Activated effector memory CD4-positive, alpha-beta T cell treated with Interleukin-2 at 50 U/mL for 16 hours (primary cell): Measurements from ENCODE around the gene FCER2.

ENCODE experiments used
- DNase-seq: peaks from one replicate; pipeline ENCODE4 v3.0.0-alpha.2; 2020

The FCER2 gene

DNA sequence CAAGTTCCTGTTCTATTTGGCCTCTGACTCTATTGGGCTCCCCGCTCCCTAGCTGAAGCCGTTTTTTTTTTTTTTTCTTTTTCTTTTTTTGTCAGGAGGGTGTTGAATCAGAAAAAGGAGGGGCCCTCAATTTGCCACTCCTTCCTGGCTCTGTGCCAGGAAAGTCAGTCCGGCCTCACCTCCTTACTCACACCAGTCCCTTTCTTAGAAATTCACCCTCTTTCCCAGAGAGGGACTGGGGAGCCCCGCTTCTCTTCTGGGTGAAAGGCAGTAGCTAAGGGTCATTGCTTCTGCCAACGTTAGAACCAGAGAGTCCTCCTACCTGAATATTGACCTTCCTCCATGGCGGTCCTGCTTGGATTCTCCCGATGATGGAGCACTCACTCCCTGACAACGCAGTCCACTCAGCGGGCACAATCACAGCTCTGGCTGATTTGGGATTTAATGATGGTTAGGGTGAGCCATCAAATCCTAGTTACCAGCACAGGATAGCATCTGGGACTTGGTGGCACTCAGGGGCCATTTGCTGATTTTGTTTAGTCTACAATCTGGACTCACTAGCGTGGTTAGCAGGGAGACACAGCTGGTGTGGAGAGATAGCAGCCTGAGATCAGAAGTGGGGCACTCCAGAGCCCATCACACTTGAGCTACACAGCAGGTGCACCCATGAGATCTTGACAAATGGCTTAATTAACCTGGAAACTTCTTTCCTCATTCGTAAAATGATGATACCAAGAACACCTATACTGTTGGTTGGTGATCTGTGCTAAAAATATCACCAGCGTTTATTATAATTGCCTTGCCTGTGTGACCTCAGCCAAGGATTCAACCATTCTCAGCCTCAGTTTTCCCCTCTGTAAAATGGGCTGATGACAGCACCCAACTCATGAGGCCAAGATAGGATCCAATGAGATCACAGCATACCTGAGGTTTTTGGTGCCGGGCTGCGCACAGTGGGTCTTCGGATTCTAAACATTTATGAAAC, 2.2 kb downstream of the FCER2 start:
- no peak for DNase-seq

DNA sequence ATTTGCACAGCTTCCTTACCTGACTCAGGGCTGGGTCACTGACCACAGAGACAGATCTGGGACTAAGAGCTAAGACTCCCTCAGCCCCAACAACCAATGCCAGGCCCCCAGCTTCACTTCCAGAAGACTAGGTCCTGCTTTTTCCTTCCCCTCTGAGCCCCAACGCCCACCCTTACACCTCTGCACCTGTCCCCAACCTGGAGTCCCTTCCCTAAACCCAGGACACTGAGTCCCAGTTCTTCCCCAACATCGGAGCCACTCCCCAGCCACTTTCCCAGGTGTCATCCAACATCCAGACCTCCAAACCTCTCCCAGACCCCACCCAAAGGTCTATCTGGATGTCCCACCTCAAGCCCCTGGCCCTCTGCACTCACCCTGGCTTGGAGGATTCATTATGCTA, 2.9 kb downstream of the FCER2 start:
- DNase-seq, result no peak

DNA sequence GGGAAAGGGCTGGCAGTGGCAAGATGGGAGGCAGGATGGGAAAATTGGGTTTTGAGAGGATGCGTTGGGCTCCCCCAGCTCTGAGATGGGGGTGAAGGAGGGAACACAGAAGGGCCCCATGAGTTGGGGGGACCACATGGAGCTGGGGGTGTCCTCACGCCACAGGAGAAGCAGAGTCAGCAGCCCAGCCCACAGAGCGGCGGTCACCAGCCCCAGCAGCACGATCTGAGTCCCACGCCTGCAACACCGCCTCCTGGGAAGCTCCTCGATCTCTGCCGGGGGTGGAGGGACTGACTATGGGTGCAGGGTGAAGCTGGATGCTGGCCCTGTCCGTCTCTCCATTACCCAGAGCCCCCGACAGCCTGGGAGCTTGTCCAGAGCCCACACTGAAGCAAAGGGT, 3.3 kb downstream of the FCER2 start:
- DNase-seq, result no peak

DNA sequence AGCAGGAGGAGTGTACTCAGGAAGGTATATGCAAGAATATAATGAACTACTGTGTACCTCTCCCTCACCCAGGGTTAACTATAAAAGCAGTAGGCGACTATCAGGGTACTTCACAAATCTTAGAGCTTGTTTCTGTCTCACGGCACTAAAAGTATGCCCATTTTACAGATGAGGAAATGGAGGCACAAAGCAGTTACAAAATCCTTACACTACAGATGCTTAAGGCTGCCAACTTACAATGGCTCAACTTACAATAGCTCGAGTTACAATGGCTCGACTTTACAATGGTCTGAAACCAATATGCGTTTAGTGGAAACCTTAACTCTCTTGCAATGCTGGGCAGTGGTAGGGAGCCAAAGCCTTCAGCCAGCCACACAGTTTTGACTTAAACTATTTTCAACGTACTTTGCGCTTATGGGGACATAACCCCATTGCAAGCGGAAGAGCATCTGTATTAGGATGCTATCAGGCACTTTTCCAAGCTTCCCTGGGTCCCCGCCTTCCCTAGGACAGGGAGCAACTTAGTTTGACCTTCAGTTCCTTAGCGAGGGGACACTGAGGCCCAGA, 4.1 kb downstream of the FCER2 start:
- DNase-seq, result no peak

DNA sequence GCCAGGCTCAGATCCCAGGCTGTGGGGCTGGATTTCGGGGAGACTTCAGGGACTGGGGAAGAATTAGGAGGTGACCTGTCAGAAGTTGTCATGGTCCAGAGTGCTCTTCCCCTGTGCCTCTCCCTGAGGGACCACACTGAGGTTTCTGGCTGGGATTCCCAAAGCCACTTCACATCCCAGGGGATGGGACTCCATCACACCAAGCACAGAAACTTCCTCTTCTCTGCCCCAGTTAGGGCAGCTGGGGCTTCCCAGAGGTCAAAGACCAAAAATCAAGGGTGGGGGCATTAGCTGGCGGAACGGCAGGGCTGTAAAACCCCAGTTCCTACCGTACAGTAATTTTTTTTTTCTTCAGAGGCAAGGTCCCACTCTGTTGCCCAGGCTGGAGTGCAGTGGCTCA, 7.4 kb downstream of the FCER2 start:
- DNase-seq, result no peak

DNA sequence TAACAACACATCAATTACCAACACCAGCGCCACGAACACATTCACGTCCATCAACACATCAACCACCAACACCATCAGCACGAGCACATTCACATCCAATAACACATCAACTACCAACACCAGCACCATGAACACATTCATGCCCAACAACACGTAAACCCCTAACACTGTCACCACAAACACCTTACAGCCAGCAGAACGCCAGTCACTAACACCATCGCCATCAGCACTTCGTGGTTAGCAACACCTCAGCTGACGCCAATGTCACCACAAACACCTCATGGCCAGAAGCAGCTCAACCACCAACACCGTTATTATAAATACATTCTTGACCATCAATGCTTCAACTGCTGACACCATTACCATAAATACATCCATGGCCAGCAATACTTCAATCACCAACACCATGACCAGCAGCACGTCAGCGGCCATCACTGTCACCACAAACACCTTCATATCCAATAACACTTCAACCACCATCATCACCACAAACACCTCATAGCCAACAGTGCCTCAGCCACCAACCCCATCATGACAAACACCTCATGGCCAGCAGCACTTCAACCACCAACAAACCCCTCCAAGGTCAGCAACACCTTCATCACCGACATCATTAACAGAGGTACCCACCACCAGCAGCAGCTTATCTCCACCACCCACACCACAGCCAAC, 9.4 kb downstream of the FCER2 start:
- DNase-seq, result no peak

DNA sequence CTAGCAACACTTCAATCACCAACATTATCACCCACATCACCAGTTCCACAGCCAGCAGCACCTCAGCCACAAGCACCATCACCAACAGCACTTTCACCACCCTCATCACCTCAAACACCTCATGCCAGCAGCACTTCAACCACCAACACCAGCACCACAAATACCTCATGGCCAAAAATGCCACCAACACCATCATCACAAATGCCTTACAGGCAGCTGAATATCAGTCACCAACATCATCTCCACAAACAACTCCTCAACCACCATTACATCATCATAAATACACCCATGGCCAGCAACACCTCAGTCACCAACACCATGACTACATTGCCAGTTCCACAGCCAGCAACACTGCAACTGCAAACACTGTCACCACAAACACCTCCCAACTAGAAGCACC, 10.4 kb downstream of the FCER2 start:
- no peak for DNase-seq

DNA sequence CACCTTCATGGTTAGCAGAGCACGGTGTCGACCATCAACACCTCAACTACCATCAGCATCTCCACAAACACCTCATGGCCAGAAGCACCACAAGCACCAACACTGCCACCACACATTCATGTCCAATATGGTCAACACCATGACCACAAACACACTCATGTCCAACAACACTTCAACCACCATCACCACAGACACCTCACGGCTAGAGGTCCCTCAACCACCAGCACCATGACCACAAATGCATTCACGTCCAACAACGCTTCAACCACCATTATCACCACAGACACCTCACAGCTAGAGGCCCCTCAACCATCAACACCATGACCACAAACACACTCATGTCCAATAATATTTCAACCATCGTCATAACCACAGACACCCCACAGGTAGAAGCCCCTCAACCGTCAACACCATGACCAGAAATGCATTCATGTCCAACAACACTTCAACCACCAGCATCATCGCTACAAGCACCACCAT, 11.1 kb downstream of the FCER2 start:
- no peak for DNase-seq

DNA sequence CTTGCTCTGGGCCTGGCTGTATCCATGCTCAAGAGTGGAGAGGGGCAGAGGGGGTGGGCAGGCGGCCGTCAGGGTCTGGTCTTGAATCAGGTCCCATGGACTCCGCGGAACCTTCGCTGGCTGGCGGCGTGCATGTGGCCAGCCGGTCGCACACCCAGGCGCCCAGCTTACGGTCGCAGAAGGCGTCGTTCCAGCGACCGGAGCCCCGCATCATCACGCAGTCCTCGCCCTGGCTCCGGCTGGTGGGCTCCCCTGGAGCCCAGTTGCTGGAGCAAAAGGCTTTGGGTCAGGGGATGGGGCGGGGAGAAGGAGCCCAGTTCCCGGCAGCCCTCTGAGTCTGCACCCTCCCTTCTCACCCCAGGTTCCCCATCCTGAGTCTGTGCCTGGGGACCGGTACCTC, 12.8 kb downstream of the FCER2 start:
- DNase-seq, result no peak

DNA sequence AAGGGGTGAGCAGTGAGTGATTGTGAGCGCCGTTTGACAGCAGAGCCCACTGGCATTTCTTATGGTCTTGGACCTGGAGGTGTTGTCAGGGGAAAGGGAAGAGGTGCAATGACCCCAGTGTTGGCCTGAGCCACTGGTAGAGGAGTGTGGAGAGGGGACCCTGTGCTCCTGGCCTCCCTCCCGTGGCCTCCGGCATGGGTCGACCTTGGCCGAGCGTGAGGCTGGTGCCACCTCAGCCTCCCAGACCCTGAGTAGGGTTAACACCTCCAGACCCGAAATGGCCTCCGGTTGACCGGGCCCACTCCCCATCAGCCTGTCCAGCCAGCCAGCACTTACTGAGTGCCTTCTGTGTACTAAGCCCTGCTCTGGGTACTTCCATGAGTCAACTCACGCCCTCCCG, 14.8 kb downstream of the FCER2 start:
- DNase-seq, result no peak

DNA sequence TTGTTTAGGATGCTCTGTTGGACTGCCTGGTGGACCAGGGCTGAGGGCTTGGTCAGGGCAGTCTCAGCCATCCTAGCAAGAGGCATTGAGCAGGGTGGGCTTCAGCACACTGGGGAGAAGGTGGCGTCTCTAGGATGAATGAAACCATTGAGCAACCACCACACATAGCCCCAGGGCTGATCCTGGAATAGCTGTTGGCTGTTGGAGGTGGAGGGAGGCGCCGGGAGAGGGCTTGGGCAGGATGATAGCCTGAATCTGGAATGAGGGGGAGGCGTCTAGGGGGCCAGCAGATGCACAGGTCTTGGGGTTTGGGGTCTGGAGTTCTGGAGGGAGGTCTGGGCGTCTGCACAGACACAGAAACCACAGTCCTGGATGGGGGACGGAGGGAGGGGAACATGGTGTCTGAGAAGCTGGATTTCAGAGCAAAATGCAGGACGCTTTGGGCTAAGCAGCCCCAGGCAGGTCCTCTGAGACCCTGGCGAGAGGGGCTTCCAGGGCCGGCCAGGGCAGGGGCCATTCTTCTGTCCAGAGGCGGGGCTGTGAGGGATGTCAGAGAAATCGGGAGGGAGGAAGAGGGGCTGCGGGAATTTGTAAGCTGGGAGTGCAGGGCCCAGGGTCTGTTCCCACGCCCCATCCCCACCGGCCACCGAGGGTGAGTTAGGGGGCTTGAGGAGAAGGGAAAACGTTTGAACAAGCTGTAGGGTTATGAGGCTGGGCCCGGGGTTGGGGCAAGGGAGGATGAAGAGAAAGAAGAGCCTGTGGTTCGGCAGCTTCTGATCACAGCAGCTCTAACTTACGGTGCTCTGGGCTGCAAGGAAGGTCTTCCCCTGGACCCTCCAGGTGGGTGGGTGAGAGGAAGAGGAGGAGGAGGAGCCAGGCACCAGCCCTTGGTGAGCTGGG, 16.1 kb downstream of the FCER2 start:
- DNase-seq, result no peak

DNA sequence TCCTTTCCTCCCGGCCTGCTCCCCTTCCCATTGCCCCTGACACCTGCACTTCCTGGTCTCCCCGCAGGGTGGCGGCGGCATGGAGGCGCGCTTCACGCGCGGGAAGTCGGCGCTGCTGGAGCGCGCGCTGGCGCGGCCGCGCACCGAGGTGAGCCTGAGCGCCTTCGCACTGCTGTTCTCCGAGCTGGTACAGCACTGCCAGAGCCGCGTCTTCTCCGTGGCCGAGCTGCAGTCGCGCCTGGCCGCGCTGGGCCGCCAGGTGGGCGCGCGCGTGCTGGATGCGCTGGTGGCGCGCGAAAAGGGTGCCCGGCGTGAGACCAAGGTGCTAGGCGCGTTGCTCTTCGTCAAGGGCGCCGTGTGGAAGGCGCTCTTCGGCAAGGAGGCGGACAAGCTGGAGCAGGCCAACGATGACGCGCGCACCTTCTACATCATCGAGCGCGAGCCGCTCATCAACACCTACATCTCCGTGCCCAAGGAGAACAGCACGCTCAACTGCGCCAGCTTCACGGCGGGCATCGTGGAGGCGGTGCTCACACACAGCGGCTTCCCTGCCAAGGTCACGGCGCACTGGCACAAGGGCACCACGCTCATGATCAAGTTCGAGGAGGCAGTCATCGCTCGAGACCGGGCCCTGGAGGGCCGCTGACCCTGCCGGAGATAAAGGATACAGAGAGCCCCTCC, 19.6 kb downstream of the FCER2 start:
- no peak for DNase-seq

DNA sequence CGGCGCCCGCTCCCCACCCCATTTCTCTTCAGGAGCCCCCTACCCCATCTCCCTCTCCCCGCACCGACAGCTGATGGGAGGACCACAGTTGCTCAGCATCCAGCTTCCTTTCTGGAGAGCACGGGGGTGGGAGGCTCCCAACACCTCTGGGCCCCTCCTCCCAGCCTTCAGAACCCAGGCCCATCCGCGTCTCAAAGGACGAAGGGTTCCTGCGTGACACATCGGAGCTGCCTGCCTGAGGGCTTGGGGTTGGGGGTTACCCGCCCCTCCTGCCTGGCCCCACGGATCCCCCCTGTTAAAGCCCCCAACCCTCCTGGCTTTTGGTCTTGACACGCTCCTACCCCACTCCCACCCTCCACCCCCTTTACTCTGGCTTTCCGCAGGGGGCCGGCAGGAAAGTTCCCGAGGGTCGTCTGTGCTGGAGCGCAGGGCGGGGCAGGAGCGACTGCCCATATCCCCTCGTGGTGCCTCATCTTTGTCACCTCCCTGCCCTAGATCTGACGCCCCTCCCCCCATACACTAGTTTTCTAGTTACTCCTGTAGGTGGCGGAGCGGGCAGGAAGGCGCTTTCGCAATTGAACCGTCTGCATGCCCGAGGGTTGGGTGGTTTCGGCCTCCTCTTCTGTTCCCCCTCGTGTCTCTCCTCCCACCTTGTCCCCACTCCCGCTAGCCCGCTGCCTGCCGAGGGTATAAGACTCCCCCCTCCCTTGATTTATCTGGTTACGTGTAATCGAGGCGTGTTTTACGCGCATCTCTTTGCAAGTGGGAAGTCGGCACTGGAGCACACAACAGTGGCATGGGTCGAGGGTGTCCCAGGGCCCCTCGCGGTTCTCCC, 20.4 kb downstream of the FCER2 start:
- peak; percentile 68 for DNase-seq

DNA sequence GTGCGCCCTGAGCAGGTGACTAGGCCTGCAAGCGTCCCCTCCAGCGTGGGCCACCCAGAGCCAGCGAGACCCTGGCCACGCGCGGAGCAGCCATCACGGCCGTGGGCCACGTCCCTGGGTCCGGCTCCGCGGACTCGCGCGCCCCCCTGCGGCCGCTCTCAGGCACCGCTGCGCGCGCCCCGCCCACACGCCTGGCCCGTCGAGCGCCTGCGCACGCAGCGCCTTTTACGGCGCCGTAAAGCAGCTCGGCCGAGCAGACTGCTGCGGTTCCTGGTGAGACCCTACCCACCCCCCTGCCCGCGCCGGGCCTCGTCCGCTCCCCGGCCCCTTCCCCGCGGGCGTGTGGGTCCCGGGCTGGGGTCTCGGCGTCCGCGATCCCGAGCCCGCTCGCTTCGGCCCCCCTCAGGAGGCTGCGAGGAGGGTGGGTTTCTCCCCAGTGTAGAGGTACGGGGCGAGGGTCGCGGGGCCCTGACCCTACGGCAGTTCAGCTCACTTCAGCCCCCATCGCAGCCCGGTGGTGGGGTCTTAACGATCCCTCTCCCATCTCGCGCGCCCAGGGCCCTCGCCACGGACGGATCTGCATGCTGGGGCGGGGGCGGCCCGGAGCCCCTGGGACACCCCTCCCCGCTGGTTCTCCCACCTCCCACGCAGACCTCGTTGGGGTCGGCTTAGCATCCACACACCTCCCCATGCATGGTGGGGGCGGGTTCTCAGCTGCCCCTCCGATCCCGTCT, 21.2 kb downstream of the FCER2 start, which contains the start of gene TRAPPC5:
TRAPPC5 (plus strand) TSS at position 228 of the 734 bp plus-strand sequence. CDS start 1,421 bp downstream, outside the sequence.
- DNase-seq, result peak; percentile 83

DNA sequence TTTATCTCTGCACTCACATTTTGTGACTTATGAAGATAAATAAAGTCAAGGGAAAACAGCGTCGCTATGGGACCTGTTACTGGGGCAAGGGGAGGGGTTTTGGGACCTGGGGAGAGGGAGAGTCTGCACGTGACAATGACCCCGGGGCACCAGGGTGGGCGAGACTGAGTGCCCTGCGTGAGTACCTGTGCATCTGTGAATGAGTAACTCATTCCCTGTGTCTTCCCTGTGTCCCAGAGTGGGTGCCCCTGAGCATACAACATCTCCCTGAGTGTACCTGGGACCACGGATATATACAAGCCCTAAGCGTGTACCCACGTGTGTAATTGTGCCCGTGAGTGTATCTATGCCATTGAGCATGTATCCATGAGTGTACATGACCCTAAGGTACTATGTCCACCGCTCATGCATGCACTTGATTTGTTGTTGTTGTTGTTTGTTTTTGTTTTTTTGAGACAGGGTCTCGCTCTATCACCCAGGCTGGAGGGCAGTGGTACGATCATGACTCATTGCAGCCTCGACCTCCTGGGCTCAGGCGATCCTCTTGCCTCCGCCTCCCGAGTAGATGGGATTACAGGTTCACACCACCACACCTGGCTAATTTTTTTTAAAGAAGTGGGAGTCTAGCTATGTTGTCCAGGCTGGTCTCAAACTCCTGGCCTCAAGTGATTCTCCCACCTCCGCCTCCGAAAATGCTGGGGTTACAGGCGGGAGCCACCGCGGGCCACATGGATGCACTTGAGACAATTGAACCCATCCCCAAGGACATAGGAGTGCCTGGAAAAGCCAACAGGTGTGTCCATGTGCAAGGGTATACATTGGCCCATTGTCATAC, 21.9 kb downstream of the FCER2 start:
- no peak for DNase-seq

DNA sequence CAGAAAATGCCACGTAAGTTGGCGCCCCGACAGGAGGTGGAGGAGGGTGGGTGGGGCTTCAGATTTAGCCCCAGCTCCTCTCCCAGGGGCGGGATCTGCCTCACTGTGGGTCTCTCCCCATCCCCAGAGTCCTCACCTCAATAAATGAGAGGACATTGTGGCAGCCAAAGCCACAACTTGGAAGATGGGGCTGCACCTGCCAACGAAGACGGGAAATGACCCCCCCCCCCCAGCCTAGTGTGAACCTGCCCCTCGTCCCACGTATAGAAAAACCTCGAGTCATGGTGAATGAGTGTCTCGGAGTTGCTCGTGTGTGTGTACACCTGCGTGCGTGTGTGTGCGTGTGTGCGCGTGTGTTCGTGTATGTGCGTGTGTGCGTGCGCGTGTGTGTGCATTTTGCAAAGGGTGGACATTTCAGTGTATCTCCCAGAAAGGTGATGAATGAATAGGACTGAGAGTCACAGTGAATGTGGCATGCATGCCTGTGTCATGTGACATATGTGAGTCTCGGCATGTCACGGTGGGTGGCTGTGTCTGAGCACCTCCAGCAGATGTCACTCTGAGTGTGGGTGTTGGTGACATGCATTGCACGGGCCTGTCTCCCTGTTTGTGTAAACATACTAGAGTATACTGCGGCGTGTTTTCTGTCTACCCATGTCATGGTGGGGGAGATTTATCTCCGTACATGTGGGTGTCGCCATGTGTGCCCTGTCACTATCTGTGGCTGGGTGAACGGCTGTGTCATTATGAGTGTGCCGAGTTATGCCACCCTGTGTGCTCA, 22.8 kb downstream of the FCER2 start:
- peak; percentile 54 for DNase-seq

DNA sequence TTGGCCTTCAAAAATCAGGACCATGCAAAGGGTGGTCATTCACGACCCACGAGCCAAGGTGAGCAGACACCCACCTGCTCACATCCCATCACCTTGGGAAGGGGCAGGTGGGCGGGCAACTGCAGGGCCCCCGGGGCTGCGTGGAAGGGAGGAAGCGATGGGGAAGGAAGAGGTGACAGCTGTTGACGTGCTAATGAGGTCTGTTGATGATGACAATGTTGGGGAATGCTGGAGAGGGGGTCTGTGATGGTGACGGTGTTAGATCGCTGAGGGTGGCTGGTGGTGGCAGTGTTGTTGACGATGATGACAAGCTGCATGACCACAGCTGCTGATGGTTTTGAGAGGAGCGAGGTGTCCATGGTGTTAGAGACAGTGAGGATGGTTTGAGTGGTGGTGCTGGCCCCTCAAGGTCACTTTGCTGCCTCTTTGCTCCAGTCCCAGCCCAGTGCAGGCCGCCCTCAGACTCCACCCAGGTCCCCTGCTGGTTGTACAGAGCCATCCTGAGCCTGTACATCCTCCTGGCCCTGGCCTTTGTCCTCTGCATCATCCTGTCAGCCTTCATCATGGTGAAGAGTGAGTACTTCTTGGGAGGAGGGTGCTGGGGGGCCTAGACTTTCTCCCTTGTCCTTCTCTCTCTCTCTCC, 24.1 kb downstream of the FCER2 start:
- no peak for DNase-seq

DNA sequence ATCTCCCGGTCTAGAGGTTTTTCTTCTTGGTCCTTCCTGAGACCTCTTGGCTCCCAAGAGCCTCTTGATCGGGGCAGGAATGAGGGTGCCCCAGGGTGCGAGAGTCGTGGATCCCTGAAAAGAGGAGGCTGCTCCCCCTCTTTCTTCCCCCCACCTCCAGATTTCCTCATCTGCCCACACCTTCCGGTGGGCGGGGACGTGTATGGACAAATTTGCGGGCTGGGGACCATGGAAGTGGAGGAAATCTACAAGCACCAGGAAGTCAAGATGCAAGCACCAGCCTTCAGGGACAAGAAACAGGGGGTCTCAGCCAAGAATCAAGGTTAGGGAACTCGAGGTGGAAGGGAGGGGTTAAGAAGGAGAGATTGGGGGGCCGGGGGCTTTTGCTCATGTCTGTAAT, 25.1 kb downstream of the FCER2 start, which contains the start of gene MCEMP1:
MCEMP1 (plus strand) TSS at position 237 of the 400 bp plus-strand sequence; CDS start at position 268, 31 bp downstream.
- DNase-seq, result no peak
